ENCODE measurements around the gene ADAMTS2. TPM values are rescaled to one million over a fixed set of nuclear protein-coding genes. Genes with fewer than 3 reads are reported as not detected.

The ADAMTS2 gene
- total and polyA plus RNA-seq, 2 of the 8 experiments (the other 6 are each of a cell fraction or from before 2014, with no cell fraction given): 6.6 to 7.3 TPM

DNA sequence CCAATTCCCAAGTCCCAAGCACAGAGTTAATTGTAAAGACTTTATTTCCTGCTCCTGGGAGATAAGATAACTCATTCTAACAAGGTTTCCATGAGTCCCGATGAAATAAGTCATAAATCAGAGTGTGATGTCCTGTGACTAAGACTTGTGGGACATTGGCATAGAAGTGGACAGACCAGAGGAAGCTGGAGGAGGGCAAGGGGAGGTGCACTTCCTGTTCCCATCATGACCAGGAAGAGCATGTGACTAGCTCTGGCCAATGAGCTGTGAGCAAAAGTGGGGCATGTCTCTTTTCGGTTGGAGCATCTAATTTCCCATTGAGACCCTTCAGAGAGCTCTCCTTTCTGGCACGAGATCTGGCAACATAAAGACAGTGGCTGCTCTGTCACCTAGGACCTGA is 184.7 kb downstream of the ADAMTS2 start (continued):
- TF ChIP-seq CBX8 (IDR thresholded peaks at IDR 0.05; ENCODE audit: borderline replicate concordance, low read depth, low read length): no peak
- TF ChIP-seq BCL11A (IDR thresholded peaks at IDR 0.05; ENCODE audit: low read depth in 2 of 2, low read length in 2 of 2): no peak
- no peak for TF ChIP-seq SUZ12 (IDR thresholded peaks at IDR 0.05; ENCODE audit: low read length)
